GM21529 (cell line): ENCODE results near the gene HOXB2.

Source experiments
- ATAC-seq: cut with Tn5 transposase; IDR thresholded peaks from one replicate; pipeline ENCODE4 v1.9.1; 2021; ENCODE audit not compliant: unreplicated experiment

Gene HOXB2

GRCh38 chr17:48545022-48545375 lies at the start of gene HOXB2:
HOXB2 (minus strand) TSS chr17:48545109; CDS start chr17:48544911, 198 bp downstream.
- no peak for ATAC-seq

GRCh38 chr17:48593840-48594537 lies 49.1 kb upstream of the HOXB2 start:
- ATAC-seq, result no peak

GRCh38 chr17:48593126-48593829 lies 48.4 kb upstream of the HOXB2 start, which contains the start of gene HOXB5:
HOXB5 (minus strand) TSS chr17:48593779; CDS start chr17:48593682, 97 bp downstream.
- ATAC-seq, result no peak

- no peak for ATAC-seq
These were observed 47.7 kb upstream of the HOXB2 start for GRCh38 chr17:48592577-48592976.

- no peak for ATAC-seq
These were observed 47.2 kb upstream of the HOXB2 start for GRCh38 chr17:48592057-48592514.

- no peak for ATAC-seq
These were observed 46.5 kb upstream of the HOXB2 start for GRCh38 chr17:48591255-48592056.

- no peak for ATAC-seq
These were observed 45.8 kb upstream of the HOXB2 start for GRCh38 chr17:48590607-48591161.

- no peak for ATAC-seq
These were observed 45.1 kb upstream of the HOXB2 start, which contains the start of gene HOXB3 for GRCh38 chr17:48589831-48590606. HOXB3 (minus strand) TSS chr17:48590241; CDS start chr17:48552474, 37,767 bp downstream.

GRCh38 chr17:48589060-48589830 lies 44.3 kb upstream of the HOXB2 start:
- ATAC-seq, result no peak

- ATAC-seq, result no peak
These were observed 43.6 kb upstream of the HOXB2 start for GRCh38 chr17:48588528-48588927.

GRCh38 chr17:48588074-48588415 lies 43.1 kb upstream of the HOXB2 start:
- ATAC-seq, result no peak

- no peak for ATAC-seq
These were observed 42.6 kb upstream of the HOXB2 start for GRCh38 chr17:48587276-48588073.

- no peak for ATAC-seq
These were observed 41.7 kb upstream of the HOXB2 start for GRCh38 chr17:48586355-48587258.

GRCh38 chr17:48584223-48584741 lies 39.4 kb upstream of the HOXB2 start:
- no peak for ATAC-seq

GRCh38 chr17:48583708-48584222 lies 38.9 kb upstream of the HOXB2 start:
- ATAC-seq, result no peak

- no peak for ATAC-seq
These were observed 37.8 kb upstream of the HOXB2 start for GRCh38 chr17:48582750-48583069.

- no peak for ATAC-seq
These were observed 35.0 kb upstream of the HOXB2 start for GRCh38 chr17:48579760-48580554.
